Epithelial cell of proximal tubule (primary cell): ENCODE measurements around the gene NSG2. TPM values are rescaled to one million over a fixed set of nuclear protein-coding genes. Genes with fewer than 3 reads are reported as not detected.

Experiments used
- DNase-seq: peaks from one replicate; pipeline ENCODE4 v3.0.0-alpha.2; 2011; ENCODE audit warnings: low read depth
- H3K4me3 ChIP-seq: 2 replicates; pipeline ENCODE4 v1.5.1; 2011; ENCODE audit warnings: low read depth, mild to moderate bottlenecking, low read length
- CTCF ChIP-seq: conservative IDR thresholded peaks from 2 replicates; pipeline ENCODE4 v1.5.1; 2012; ENCODE audit warnings: low read depth, mild to moderate bottlenecking, low read length
- total RNA-seq: library from RNA; depleted of rRNA; stranded (reverse); fragments of >200 nt; gene quantifications from 2 replicates; pipeline ENCODE4 v1.2.3, GENCODE V29; 2015

Gene NSG2
- total RNA-seq, 1 donor from 2014 or later = not detected

- TF ChIP-seq CTCF = no peak
- H3K4me3 ChIP-seq = no peak overlapping the region
- no peak for DNase-seq
Observed at GRCh38 chr5:174120401-174121005, 75.0 kb downstream of the NSG2 start.

GRCh38 chr5:174134545-174134944 is 89.0 kb downstream of the NSG2 start:
- no peak for DNase-seq

GRCh38 chr5:174139623-174140022 is 94.1 kb downstream of the NSG2 start:
- no peak for DNase-seq
- TF ChIP-seq CTCF = no peak
- no peak overlapping the region for H3K4me3 ChIP-seq

More at GRCh38 chr5:174134545-174134944, 89.0 kb downstream of the NSG2 start:
- no peak for TF ChIP-seq CTCF
- no peak overlapping the region for H3K4me3 ChIP-seq

GRCh38 chr5:174140452-174141020 is 95.0 kb downstream of the NSG2 start:
- TF ChIP-seq CTCF = no peak
- H3K4me3 ChIP-seq = no peak overlapping the region
- DNase-seq = no peak

- TF ChIP-seq CTCF = no peak
- no peak for DNase-seq
- no peak overlapping the region for H3K4me3 ChIP-seq
Observed at GRCh38 chr5:174141398-174141797, 95.9 kb downstream of the NSG2 start.

- DNase-seq = no peak
- H3K4me3 ChIP-seq = no peak overlapping the region
- TF ChIP-seq CTCF = no peak
Observed at GRCh38 chr5:174145091-174145490, 99.6 kb downstream of the NSG2 start.

GRCh38 chr5:174145821-174146220 is 100.3 kb downstream of the NSG2 start:
- no peak for TF ChIP-seq CTCF
- H3K4me3 ChIP-seq = no peak overlapping the region
- DNase-seq = no peak
